Heart left ventricle (tissue), 16 donors: ENCODE data around the gene CGRRF1. TPM values are rescaled to one million over a fixed set of nuclear protein-coding genes. Genes with fewer than 3 reads are reported as not detected.

ENCODE experiments used
- ATAC-seq, 4 donors: fragments of 200-7000 bp; cut with Tn5 transposase; one replicate each; pipeline ENCODE4 v1.9.1; 2020 to 2022; ENCODE audit warnings: moderate library complexity in 4 of 4, mild to moderate bottlenecking in 3 of 4, moderate number of reproducible peaks in 1 of 4
- DNase-seq, 5 donors: peaks; one replicate each; pipeline ENCODE4 v3.0.0-alpha.2; 2020
- H3K27ac ChIP-seq, 12 donors: fragments of 200-600 bp; sonication (generic) in 4 of 12; one replicate each; pipeline versions ENCODE4 v1.5.0 to v1.8.0; 2016 to 2022; ENCODE audit warnings: mild to moderate bottlenecking in 2 of 12
- H3K27me3 ChIP-seq, 9 donors: fragments of 200-600 bp; sonication (generic) in 2 of 9; one replicate each; pipeline versions ENCODE4 v1.5.1 to v1.8.0; 2016 to 2022; ENCODE audit warnings: mild to moderate bottlenecking in 3 of 9
- H3K36me3 ChIP-seq, 9 donors: fragments of 200-600 bp; sonication (generic) in 2 of 9; one replicate each; pipeline versions ENCODE4 v1.5.0 to v1.8.0; 2018 to 2022; ENCODE audit warnings: mild to moderate bottlenecking in 2 of 9
- H3K4me1 ChIP-seq, 12 donors: fragments of 200-600 bp; sonication (generic) in 4 of 12; one replicate each; pipeline versions ENCODE4 v1.5.0 to v1.8.0; 2016 to 2022; ENCODE audit warnings: mild to moderate bottlenecking in 3 of 12
- H3K4me3 ChIP-seq, 12 donors: fragments of 200-600 bp; sonication (generic) in 4 of 12; one replicate each; pipeline versions ENCODE4 v1.5.0 to v1.8.0; 2017 to 2022; ENCODE audit warnings: mild to moderate bottlenecking in 9 of 12, moderate library complexity in 4 of 12
- H3K9me3 ChIP-seq, 12 donors: fragments of 200-600 bp; sonication (generic) in 4 of 12; one replicate each; pipeline versions ENCODE4 v1.5.0 to v1.8.0; 2016 to 2022; ENCODE audit warnings: mild to moderate bottlenecking in 1 of 12
- POLR2A ChIP-seq, 2 donors: fragments of 450-650 bp; IDR thresholded peaks; one replicate each; pipeline ENCODE4 v1.6.1; 2017; ENCODE audit warnings: antibody characterized with exemption in 2 of 2, mild to moderate bottlenecking in 2 of 2, moderate library complexity in 2 of 2
- WGBS, 4 donors: extraction: QIAGEN DNeasy Blood & Tissue Kit in 2 of 4; methylation state at CpG; one replicate each; pipeline versions ENCODE4 v1.1.5 to v1.1.7; 2013 to 2018; 5-methylcytosine and 5-hydroxymethylcytosine counted together
- intact Hi-C, 10 donors: fragments of 100-400 bp; cut with DNase I; formaldehyde crosslinking; loops; one replicate each; pipeline versions ENCODE4 v1.11.1 to v1.14.2; 2022
- polyA plus RNA-seq, 2 donors: library from polyadenylated mRNA; stranded (reverse); fragments of 200-250 nt; gene quantifications; one replicate each; pipeline ENCODE4 v1.2.3, GENCODE V29; 2013
- total RNA-seq, 9 donors: library from RNA; depleted of rRNA in 2 of 9; stranded (reverse); fragments of >200 nt in 2 of 9; fragmentation: NEBNext Ultra II Directional in 3 of 9; extraction: Animal tissue kit (Norgen Biotek cat#: 25700) in 3 of 9; gene quantifications; one replicate each; pipeline versions ENCODE4 v1.1.0 to v1.2.4, GENCODE V29; 2016 to 2023
- TF ChIP-seq, protein P1 (sequence below), 12 donors: fragments of 200-600 bp; sonication (generic) in 4 of 12; IDR thresholded peaks; one replicate each; pipeline versions ENCODE4 v1.5.0 to v1.8.0; 2018 to 2022; ENCODE audit warnings: antibody characterized with exemption in 12 of 12, mild to moderate bottlenecking in 5 of 12
- donor health status: ischemic (EF 13 %, LVEDD 7.1; RV severe dilation, severe dysfunction).
- donor health status: healthy with polysubstance abuse.
- donor health status: DM: no; HTN: yes; CAD: no.
- donor health status: DM: no; HTN: no; CAD: no.
- donor health status: ischemic (EF 25% LVEDD 6.9; RV normal size, moderate dysfunction).
- donor health status: ischemic (EF 25% LVEDD 5.7; RV mildly dilated, moderate dysfunction).
- donor health status: healthy.
- donor health status: DM: yes; HTN: yes; CAD: no.
- donor health status: ischemic (EF 35%, LVEDD 5.7; RV mildly dilated, moderate dysfunction).
- donor health status: nonischemic (EF 11% LVEDD 7.7; RV severe dilation, severe dysfunction).
- donor health status: DM: yes; HTN: yes; CAD: no.
- donor health status: PGD.
- donor health status: ischemic (EF 29% LVEDD 5.4; RV normal size, mild dysfunction).
- donor health status: nonischemic (EF 23%, LVEDD 6.1; RV moderate dilation, normal function).

Gene CGRRF1
- total and polyA plus RNA-seq, 11 donors, result 10.6 to 28.2 (median 16.6) TPM

DNA sequence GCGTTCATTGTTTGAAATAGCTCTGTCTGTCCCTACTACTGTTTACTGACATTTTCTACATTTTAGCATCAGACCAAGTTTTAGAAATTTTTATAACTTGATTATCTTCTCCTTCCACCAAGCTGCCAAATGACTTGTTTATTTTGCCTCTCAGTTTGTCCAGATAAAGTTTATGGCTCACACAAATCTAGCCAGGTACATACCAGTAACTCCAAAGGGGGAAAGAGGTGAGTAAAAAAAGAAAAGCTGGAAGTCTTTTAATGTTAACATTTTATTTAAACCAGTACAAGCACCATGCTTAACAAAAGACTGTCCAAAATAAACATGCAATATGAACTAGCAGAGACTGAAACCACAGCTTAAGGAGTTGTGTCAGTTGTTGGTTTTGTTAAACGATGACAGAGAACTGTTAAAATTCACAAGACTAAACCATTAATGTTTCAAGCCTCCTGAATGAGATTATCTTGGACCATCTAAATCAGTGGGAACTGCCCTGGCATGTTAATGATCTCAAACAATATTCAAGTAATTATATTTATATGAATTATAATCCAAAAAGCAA lies 35.4 kb upstream of the CGRRF1 start:
- Histone ChIP-seq H3K36me3 (peaks cover 0 to 58% (median 43%) of the 10 kb centered on the region in 9 donors), H3K27ac (no peak overlapping the region), H3K4me3 (no peak overlapping the region), H3K9me3 (no peaks in the 10 kb centered on the region), H3K27me3 (no peaks in the 10 kb centered on the region), H3K4me1 (peaks cover 0 to 37% (median 8%) of the 10 kb centered on the region in 12 donors)
- TF ChIP-seq POLR2A (IDR thresholded peaks at IDR 0.05), result no peak
- TF ChIP-seq, protein P1, sequence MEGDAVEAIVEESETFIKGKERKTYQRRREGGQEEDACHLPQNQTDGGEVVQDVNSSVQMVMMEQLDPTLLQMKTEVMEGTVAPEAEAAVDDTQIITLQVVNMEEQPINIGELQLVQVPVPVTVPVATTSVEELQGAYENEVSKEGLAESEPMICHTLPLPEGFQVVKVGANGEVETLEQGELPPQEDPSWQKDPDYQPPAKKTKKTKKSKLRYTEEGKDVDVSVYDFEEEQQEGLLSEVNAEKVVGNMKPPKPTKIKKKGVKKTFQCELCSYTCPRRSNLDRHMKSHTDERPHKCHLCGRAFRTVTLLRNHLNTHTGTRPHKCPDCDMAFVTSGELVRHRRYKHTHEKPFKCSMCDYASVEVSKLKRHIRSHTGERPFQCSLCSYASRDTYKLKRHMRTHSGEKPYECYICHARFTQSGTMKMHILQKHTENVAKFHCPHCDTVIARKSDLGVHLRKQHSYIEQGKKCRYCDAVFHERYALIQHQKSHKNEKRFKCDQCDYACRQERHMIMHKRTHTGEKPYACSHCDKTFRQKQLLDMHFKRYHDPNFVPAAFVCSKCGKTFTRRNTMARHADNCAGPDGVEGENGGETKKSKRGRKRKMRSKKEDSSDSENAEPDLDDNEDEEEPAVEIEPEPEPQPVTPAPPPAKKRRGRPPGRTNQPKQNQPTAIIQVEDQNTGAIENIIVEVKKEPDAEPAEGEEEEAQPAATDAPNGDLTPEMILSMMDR (IDR thresholded peaks at IDR 0.05), result no peak
- ATAC-seq, result no peak
- DNase-seq, result no peak
- intact Hi-C loops, result no loop called here
- 88 to 96% (median 95%) methylated on average over 2 of the region's 2 CpGs for WGBS, 4 donors

DNA sequence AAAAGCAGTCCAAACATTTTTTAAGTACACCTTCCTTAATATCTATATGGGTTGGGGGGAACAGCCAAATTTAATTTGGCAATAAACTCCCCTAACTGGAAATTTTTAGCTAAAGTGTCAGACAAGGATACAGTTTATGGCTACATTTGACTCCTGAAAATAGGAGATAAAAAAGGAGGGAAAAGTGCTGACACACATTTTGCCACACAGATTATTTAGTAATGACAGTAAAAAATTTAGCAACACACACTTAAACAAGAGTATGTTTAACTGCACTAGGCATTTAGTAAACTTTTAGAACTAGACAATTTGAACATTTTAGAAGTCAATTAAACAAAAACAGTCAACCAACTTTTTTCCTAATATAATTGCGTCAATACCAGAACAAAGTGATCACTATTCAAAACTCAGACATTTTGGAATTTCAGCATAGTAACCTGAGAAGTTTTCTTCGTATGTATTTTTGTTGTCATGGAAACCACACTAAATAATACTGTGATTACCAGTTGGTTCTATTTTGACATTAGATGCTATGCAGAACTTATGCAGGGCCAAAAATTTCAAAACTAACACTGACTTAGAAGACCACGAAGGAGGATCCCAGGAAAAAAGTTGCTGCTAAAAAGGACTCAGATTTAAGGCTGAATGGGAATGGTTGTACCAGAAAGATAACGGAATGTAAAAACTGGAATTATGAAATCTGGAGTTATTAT lies 34.4 kb upstream of the CGRRF1 start:
- Histone ChIP-seq H3K36me3 (peaks cover 0 to 66% (median 48%) of the 10 kb centered on the region in 9 donors), H3K9me3 (no peaks in the 10 kb centered on the region), H3K27me3 (no peaks in the 10 kb centered on the region), H3K27ac (no peak overlapping the region), H3K4me3 (no peak overlapping the region), H3K4me1 (peaks cover 0 to 47% (median 13%) of the 10 kb centered on the region in 12 donors)
- no peak for TF ChIP-seq POLR2A (IDR thresholded peaks at IDR 0.05)
- TF ChIP-seq, protein P1 (IDR thresholded peaks at IDR 0.05), result no peak
- intact Hi-C loops, result no loop called here
- no peak for ATAC-seq
- 72 to 82% (median 76%) methylated on average over 4 of the region's 4 CpGs for WGBS, 4 donors
- DNase-seq, result no peak

DNA sequence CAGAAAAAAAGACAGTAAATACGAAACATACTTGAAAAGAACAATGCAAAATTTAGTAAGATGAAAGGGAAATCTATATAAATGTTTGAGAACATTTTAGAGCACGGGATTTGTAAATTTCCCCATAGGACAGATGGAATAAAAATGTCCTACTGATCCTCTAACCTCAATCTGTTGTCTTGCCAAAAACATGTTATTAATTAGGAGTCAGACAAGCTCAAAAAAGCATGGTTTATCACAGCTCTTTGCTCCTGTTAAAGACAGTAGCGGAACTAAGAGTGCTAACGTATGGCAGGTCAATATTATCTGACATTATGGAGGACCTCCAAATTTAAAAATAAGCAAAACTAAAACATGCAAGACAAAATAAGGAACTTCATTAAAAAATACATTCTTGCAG lies 33.8 kb upstream of the CGRRF1 start:
- no peak for TF ChIP-seq POLR2A (IDR thresholded peaks at IDR 0.05)
- TF ChIP-seq, protein P1 (IDR thresholded peaks at IDR 0.05), result no peak
- peaks cover 0 to 72% (median 53%) of the 10 kb centered on the region in 9 donors for H3K36me3 ChIP-seq
- intact Hi-C loops, result no loop called here
- no peak overlapping the region for H3K4me3 ChIP-seq
- WGBS, 4 donors, result 75 to 89% (median 81%) methylated on average over 4 of the region's 4 CpGs
- H3K9me3 ChIP-seq, result no peaks in the 10 kb centered on the region
- no peak for ATAC-seq
- no peak for DNase-seq
- H3K4me1 ChIP-seq, result peaks cover 0 to 53% (median 14%) of the 10 kb centered on the region in 12 donors
- H3K27me3 ChIP-seq, result no peaks in the 10 kb centered on the region
- no peak overlapping the region for H3K27ac ChIP-seq

DNA sequence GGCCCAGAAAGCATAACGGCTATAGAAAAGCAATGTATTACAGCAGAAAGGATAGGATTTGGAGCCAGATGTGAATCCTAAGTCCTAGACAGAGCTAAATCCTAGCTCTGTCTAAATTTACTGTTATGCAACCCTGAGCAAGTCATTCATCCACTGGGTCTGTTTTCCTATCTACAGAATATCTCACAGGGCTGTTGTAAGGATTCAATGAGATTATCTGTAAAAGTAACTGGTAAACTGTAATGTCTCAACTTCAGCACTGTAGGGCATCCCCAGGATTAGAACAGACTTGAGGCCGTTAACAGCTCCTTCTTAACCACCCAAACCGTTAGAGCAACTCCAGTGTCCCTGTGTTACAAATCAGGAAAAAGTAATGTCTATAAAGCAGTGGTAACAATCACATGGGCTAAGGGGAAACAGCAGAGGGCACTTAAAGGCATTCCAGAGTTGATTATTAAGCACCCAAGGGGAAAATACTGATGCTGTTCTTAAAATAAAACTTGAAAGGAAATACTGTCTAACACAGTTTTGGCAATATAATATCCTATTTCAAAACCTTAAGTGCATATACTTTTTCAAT lies 31.0 kb upstream of the CGRRF1 start:
- peaks cover 0 to 90% (median 68%) of the 10 kb centered on the region in 9 donors for H3K36me3 ChIP-seq
- H3K27ac ChIP-seq, result peak overlapping the region in 1 of 12 donors; percentile 14
- intact Hi-C loops, result no loop called here
- peaks cover 0 to 47% (median 22%) of the 10 kb centered on the region in 12 donors for H3K4me1 ChIP-seq
- DNase-seq, result no peak
- TF ChIP-seq, protein P1 (IDR thresholded peaks at IDR 0.05), result no peak
- TF ChIP-seq POLR2A (IDR thresholded peaks at IDR 0.05), result no peak
- ATAC-seq, result peak in 2 of 4 donors; percentile 39 to 42
- no peaks in the 10 kb centered on the region for H3K9me3 ChIP-seq
- H3K27me3 ChIP-seq, result no peaks in the 10 kb centered on the region
- H3K4me3 ChIP-seq, result no peak overlapping the region
- WGBS, 4 donors, result 55 to 57% (median 55%) methylated on average over 3 of the region's 3 CpGs
